Dermis lymphatic vessel endothelial cell (primary cell): ENCODE measurements around the gene NEU4. TPM values are rescaled to one million over a fixed set of nuclear protein-coding genes. Genes with fewer than 3 reads are reported as not detected.

Source experiments
- total RNA-seq: library from RNA; depleted of rRNA; stranded (reverse); fragments of >200 nt; gene quantifications from 2 replicates; pipeline ENCODE4 v1.2.1, GENCODE V29; 2014

NEU4 gene
- under 0.01 TPM in 1 of 2 replicates, not detected in the other for total RNA-seq

DNA sequence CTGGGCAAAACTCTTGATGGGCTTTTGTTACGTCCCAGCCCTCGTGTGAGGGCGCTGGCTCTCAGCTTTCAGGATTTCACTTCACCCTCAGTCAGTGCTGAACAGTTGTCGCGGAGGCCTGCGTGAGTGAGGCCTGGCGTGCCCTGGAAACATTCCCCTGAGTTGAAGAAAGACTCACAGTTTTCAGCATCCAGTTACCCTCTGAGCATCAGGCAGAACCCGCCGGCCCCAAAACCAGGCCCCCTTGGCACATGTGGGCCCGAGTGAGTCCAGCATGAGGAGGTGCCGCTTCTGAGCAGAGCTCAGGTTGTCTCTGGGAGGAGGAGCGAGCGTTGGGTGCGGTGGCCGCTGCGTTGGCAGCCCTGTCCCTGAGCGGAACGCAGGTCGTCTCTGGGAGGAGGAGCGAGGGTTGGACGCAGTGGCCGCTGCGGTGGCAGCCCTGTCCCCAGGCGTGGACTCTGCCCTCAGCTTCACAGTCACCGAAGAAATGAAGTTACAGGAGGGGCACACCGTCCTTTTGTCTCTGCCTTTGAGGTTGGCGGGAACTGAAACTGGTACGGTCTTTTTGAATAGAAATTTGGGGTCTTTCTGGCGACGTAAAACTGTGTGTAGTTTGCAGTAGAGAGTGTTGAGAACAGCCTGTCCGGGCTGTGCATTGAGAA, at the start of gene NEU4:
Gene NEU4, plus strand, starts transcription at position 473 of the 662 bp plus-strand sequence. CDS start 5,292 bp downstream, outside the sequence.

DNA sequence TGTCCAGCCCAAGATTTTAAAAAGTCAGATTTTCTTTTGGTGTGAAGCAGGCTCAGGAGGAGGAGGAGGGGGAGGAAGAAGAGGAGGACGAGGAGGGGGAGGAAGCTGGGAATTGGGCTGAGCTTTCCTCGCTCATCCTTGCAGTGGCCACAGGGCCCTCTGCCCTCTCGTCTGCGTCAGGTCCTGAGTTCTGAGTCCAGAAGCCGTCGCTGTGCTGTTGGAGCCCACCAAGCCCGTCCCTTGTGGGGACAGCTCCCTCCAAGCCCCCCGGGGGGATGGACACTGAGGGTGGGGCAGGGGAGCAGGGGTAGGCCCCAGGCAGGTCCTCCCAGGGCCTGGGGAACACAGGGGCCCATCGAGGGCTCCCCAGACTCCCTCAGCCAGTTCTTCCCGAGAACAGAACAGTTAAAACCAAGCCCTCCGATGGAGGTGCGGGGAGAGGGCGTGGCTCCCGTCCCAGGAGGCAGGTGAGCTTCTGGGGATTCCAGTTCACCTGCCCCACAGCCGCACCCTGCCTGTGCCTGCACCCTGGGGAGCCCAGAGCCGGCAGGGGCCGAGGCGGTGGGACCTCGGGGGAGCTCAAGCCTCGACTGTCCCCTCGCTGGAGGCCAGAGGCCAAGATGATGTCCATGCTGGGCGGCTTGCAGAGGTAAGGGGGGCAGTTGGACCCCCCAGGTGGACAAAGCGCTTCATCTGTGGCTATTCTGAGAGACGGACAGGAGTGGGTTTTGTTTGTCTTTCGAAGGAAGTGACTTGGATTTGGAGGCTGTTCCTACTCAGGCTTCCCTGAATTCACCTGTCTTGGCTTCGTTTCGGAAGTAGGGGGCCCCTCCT, 32.4 kb upstream of the NEU4 start, which contains the start of gene GAL3ST2:
Gene GAL3ST2, plus strand, starts transcription at position 487 of the 834 bp plus-strand sequence. Its CDS starts 134 bp downstream, at position 621.

GRCh38 chr2:241858206-241859016, 49.4 kb downstream of the NEU4 start, which contains the start of gene PDCD1:
TSS of gene PDCD1 (minus strand) at chr2:241858894. CDS start at chr2:241858838, 56 bp downstream.

Other genes starting within 250 kb of the NEU4 start
- 33.7 and 34.5 TPM in 2 replicates for gene THAP4, start 172.0 kb upstream of the NEU4 start, total RNA-seq
- gene ATG4B, start 171.5 kb upstream of the NEU4 start, total RNA-seq: 55.7 and 68.6 TPM in 2 replicates
- 17.9 and 19.9 TPM in 2 replicates for gene DTYMK, start 122.4 kb upstream of the NEU4 start, total RNA-seq
- gene ING5, start 107.2 kb upstream of the NEU4 start, total RNA-seq: 18.4 and 19.2 TPM in 2 replicates
- 10.3 and 10.8 TPM in 2 replicates for gene D2HGDH, start 74.6 kb upstream of the NEU4 start, total RNA-seq
- gene GAL3ST2, start 32.4 kb upstream of the NEU4 start, total RNA-seq: not detected in 2 replicates
- under 0.01 TPM in 1 of 2 replicates, not detected in the other for gene PDCD1, start 49.7 kb downstream of the NEU4 start, total RNA-seq
- not detected in 2 replicates for gene RTP5, start 60.5 kb downstream of the NEU4 start, total RNA-seq